Stomach smooth muscle (tissue), 2 donors: Measurements from ENCODE around the gene ABHD17C.

ENCODE experiments used
- H3K27ac ChIP-seq: one replicate; pipeline ENCODE4 v1.7.0; 2013; ENCODE audit warnings: mild to moderate bottlenecking, low read length, inconsistent platforms
- H3K27me3 ChIP-seq, 2 donors: one replicate each; pipeline ENCODE4 v1.7.0; 2013; ENCODE audit warnings: low read length in 2 of 2; ENCODE audit not compliant: insufficient read depth in 2 of 2, control insufficient read depth in 1 of 2
- H3K36me3 ChIP-seq, 2 donors: one replicate each; pipeline ENCODE4 v1.7.0; 2013; ENCODE audit warnings: low read length in 2 of 2; ENCODE audit not compliant: control insufficient read depth in 2 of 2, insufficient read depth in 2 of 2
- H3K4me1 ChIP-seq: one replicate; pipeline ENCODE4 v1.7.0; 2013; ENCODE audit warnings: low read length; ENCODE audit not compliant: control insufficient read depth, insufficient read depth
- H3K4me3 ChIP-seq, 2 donors: one replicate each; pipeline ENCODE4 v1.7.0; 2013; ENCODE audit warnings: low read length in 2 of 2
- H3K9ac ChIP-seq, 2 donors: one replicate each; pipeline ENCODE4 v1.7.0; 2013; ENCODE audit warnings: low read length in 2 of 2, mild to moderate bottlenecking in 1 of 2
- H3K9me3 ChIP-seq, 2 donors: one replicate each; pipeline ENCODE4 v1.7.0; 2013; ENCODE audit warnings: low read length in 2 of 2; ENCODE audit not compliant: control insufficient read depth in 2 of 2
- donor health status: healthy.
- donor health status: Pancreatic carcinoma.

Gene ABHD17C

GRCh38 chr15:80803580-80804525, 108.7 kb downstream of the ABHD17C start:
- H3K4me1 ChIP-seq = no peaks in the 10 kb centered on the region

GRCh38 chr15:80804970-80805495, 109.9 kb downstream of the ABHD17C start:
- Histone ChIP-seq H3K27me3 (no peaks in the 10 kb centered on the region), H3K27ac (no peak overlapping the region), H3K9me3 (no peaks in the 10 kb centered on the region), H3K36me3 (no peaks in the 10 kb centered on the region), H3K4me3 (no peak overlapping the region), H3K4me1 (no peaks in the 10 kb centered on the region), H3K9ac (no peak overlapping the region)

More at GRCh38 chr15:80803580-80804525, 108.7 kb downstream of the ABHD17C start:
- Histone ChIP-seq H3K27me3 (no peaks in the 10 kb centered on the region), H3K4me3 (no peak overlapping the region), H3K9ac (no peak overlapping the region), H3K9me3 (no peaks in the 10 kb centered on the region), H3K27ac (no peak overlapping the region), H3K36me3 (no peaks in the 10 kb centered on the region)
